ENCODE measurements around the gene CFAP206. TPM values are rescaled to one million over a fixed set of nuclear protein-coding genes. Genes with fewer than 3 reads are reported as not detected.
A peak's percentile ranks its signal among the peaks of the same experiment; 100 is the strongest.

CFAP206 gene
- total and polyA plus RNA-seq, 2 experiments from 2014 or later: not detected

- no peaks in the 10 kb centered on the region for H4K20me1 ChIP-seq (ENCODE audit: insufficient read depth)
- H3K27ac ChIP-seq: no peak overlapping the region
- 97% methylated on average over 3 of the region's 3 CpGs for WGBS, 2 experiments (ENCODE audit: low coverage in 1 of 2, low lambda C conversion rate in 2 of 2, missing lambda C conversion rate in 2 of 2)
- no peaks in the 10 kb centered on the region for H3K9me3 ChIP-seq (ENCODE audit: low read depth)
- H3F3A ChIP-seq (ENCODE audit: insufficient read depth): no peaks in the 10 kb centered on the region; the same call in 1 of the 2 replicates
- DNase-seq: no peak
- peaks cover 19% of the 10 kb centered on the region for H3K79me2 ChIP-seq (ENCODE audit: insufficient read depth)
- H3K9me2 ChIP-seq (ENCODE audit: insufficient read depth): no peaks in the 10 kb centered on the region
- no peak overlapping the region for H3K9ac ChIP-seq
- peaks cover 11% of the 10 kb centered on the region; the same call in 1 of the 2 replicates for H3K36me3 ChIP-seq (ENCODE audit: low read depth)
- H3K27me3 ChIP-seq (replicated peaks; ENCODE audit: insufficient read depth): no peaks in the 10 kb centered on the region
- no peak overlapping the region for H3K4me2 ChIP-seq (ENCODE audit: unreplicated experiment)
- no peak overlapping the region for H2AFZ ChIP-seq
- no peak for TF ChIP-seq EZH2phosphoT487 (IDR thresholded peaks at IDR 0.05; ENCODE audit: insufficient read depth, low read depth)
- no peak for TF ChIP-seq EZH2 (IDR thresholded peaks at IDR 0.05; ENCODE audit: insufficient read depth, poor library complexity, severe bottlenecking)
- in situ Hi-C loops (cut with MboI): no loop called here
- H3K4me3 ChIP-seq: no peak overlapping the region
- H3K4me1 ChIP-seq (ENCODE audit: insufficient read depth): no peaks in the 10 kb centered on the region
Measured at GRCh38 chr6:87481931-87482330, 74.2 kb downstream of the CFAP206 start.

- Histone ChIP-seq H3K9me3 (ENCODE audit: low read depth) (no peaks in the 10 kb centered on the region), H3F3A (ENCODE audit: insufficient read depth) (no peaks in the 10 kb centered on the region; the same call in 1 of the 2 replicates), H3K79me2 (ENCODE audit: insufficient read depth) (peaks cover 15% of the 10 kb centered on the region), H3K9ac (no peak overlapping the region), H3K4me3 (no peak overlapping the region), H4K20me1 (ENCODE audit: insufficient read depth) (no peaks in the 10 kb centered on the region), H3K4me2 (ENCODE audit: unreplicated experiment) (no peak overlapping the region), H3K36me3 (ENCODE audit: low read depth) (peaks cover 11% of the 10 kb centered on the region; the same call in 1 of the 2 replicates), H3K4me1 (ENCODE audit: insufficient read depth) (no peaks in the 10 kb centered on the region), H2AFZ (no peak overlapping the region), H3K27me3 (replicated peaks; ENCODE audit: insufficient read depth) (no peaks in the 10 kb centered on the region), H3K27ac (no peak overlapping the region), H3K9me2 (ENCODE audit: insufficient read depth) (no peaks in the 10 kb centered on the region)
- TF ChIP-seq EZH2phosphoT487 (IDR thresholded peaks at IDR 0.05; ENCODE audit: insufficient read depth, low read depth) (no peak), EZH2 (IDR thresholded peaks at IDR 0.05; ENCODE audit: insufficient read depth, poor library complexity, severe bottlenecking) (no peak)
- WGBS, 2 experiments (ENCODE audit: low coverage in 1 of 2, low lambda C conversion rate in 2 of 2, missing lambda C conversion rate in 2 of 2): 75 to 86% methylated on average over 4 of the region's 4 CpGs
- DNase-seq: no peak
- in situ Hi-C loops (cut with MboI): no loop called here
Measured at GRCh38 chr6:87482366-87482765, 74.6 kb downstream of the CFAP206 start.

- H3K9ac ChIP-seq: no peak overlapping the region
- in situ Hi-C loops (cut with MboI): no loop called here
- no peaks in the 10 kb centered on the region for H3K4me1 ChIP-seq (ENCODE audit: insufficient read depth)
- no peaks in the 10 kb centered on the region; the same call in 1 of the 2 replicates for H3F3A ChIP-seq (ENCODE audit: insufficient read depth)
- TF ChIP-seq EZH2 (IDR thresholded peaks at IDR 0.05; ENCODE audit: insufficient read depth, poor library complexity, severe bottlenecking) (no peak), EZH2phosphoT487 (IDR thresholded peaks at IDR 0.05; ENCODE audit: insufficient read depth, low read depth) (no peak)
- no peak overlapping the region for H2AFZ ChIP-seq
- DNase-seq: peak; percentile 15
- H3K4me3 ChIP-seq: no peak overlapping the region
- H3K27me3 ChIP-seq (replicated peaks; ENCODE audit: insufficient read depth): no peaks in the 10 kb centered on the region
- H3K9me2 ChIP-seq (ENCODE audit: insufficient read depth): no peaks in the 10 kb centered on the region
- H3K9me3 ChIP-seq (ENCODE audit: low read depth): no peaks in the 10 kb centered on the region
- no peak overlapping the region for H3K4me2 ChIP-seq (ENCODE audit: unreplicated experiment)
- 94% methylated on average over 9 of the region's 9 CpGs for WGBS, 2 experiments (ENCODE audit: low coverage in 1 of 2, low lambda C conversion rate in 2 of 2, missing lambda C conversion rate in 2 of 2)
- peaks cover 7% of the 10 kb centered on the region; the same call in 1 of the 2 replicates for H3K36me3 ChIP-seq (ENCODE audit: low read depth)
- no peak overlapping the region for H3K27ac ChIP-seq
- no peaks in the 10 kb centered on the region for H4K20me1 ChIP-seq (ENCODE audit: insufficient read depth)
- no peaks in the 10 kb centered on the region for H3K79me2 ChIP-seq (ENCODE audit: insufficient read depth)
Measured at GRCh38 chr6:87483929-87484328, 76.2 kb downstream of the CFAP206 start.

- H3K36me3 ChIP-seq (ENCODE audit: low read depth): peaks cover 7% of the 10 kb centered on the region; the same call in 1 of the 2 replicates
- H3K27ac ChIP-seq: no peak overlapping the region
- H3K9me2 ChIP-seq (ENCODE audit: insufficient read depth): no peaks in the 10 kb centered on the region
- H3K4me1 ChIP-seq (ENCODE audit: insufficient read depth): no peaks in the 10 kb centered on the region
- H4K20me1 ChIP-seq (ENCODE audit: insufficient read depth): no peaks in the 10 kb centered on the region
- H3K4me2 ChIP-seq (ENCODE audit: unreplicated experiment): no peak overlapping the region
- no peak overlapping the region for H3K4me3 ChIP-seq
- no peaks in the 10 kb centered on the region; the same call in 1 of the 2 replicates for H3F3A ChIP-seq (ENCODE audit: insufficient read depth)
- TF ChIP-seq EZH2phosphoT487 (IDR thresholded peaks at IDR 0.05; ENCODE audit: insufficient read depth, low read depth): no peak
- TF ChIP-seq EZH2 (IDR thresholded peaks at IDR 0.05; ENCODE audit: insufficient read depth, poor library complexity, severe bottlenecking): no peak
- no peaks in the 10 kb centered on the region for H3K27me3 ChIP-seq (replicated peaks; ENCODE audit: insufficient read depth)
- WGBS, 2 experiments (ENCODE audit: low coverage in 1 of 2, low lambda C conversion rate in 2 of 2, missing lambda C conversion rate in 2 of 2): 94% methylated on average over 7 of the region's 7 CpGs
- in situ Hi-C loops (cut with MboI): no loop called here
- no peaks in the 10 kb centered on the region for H3K79me2 ChIP-seq (ENCODE audit: insufficient read depth)
- no peaks in the 10 kb centered on the region for H3K9me3 ChIP-seq (ENCODE audit: low read depth)
- no peak for DNase-seq
- no peak overlapping the region for H3K9ac ChIP-seq
- H2AFZ ChIP-seq: no peak overlapping the region
Measured at GRCh38 chr6:87484491-87484890, 76.7 kb downstream of the CFAP206 start.

Data from GM23248 (cell line).